Upper lobe of left lung (tissue), 6 donors: ENCODE measurements around the gene NR3C1. TPM values are rescaled to one million over a fixed set of nuclear protein-coding genes. Genes with fewer than 3 reads are reported as not detected.
A peak's percentile ranks its signal among the peaks of the same experiment; 100 is the strongest.

Experiments
- ATAC-seq, 2 donors: fragments of 200-7000 bp; cut with Tn5 transposase; one replicate each; pipeline ENCODE4 v1.9.1; 2022; ENCODE audit warnings: mild to moderate bottlenecking in 2 of 2, moderate library complexity in 2 of 2; ENCODE audit not compliant: low FRiP score in 2 of 2
- DNase-seq, 2 donors: peaks; one replicate each; pipeline ENCODE4 v3.0.0-alpha.2; 2019 to 2020
- H3K27ac ChIP-seq, 4 donors: fragments of 200-600 bp; sonication (generic); one replicate each; pipeline ENCODE4 v1.5.1; 2016 to 2019
- H3K27me3 ChIP-seq, 4 donors: fragments of 200-600 bp; sonication (generic); one replicate each; pipeline ENCODE4 v1.5.1; 2017 to 2019
- H3K36me3 ChIP-seq, 4 donors: fragments of 200-600 bp; sonication (generic); one replicate each; pipeline ENCODE4 v1.5.1; 2016 to 2019
- H3K4me1 ChIP-seq, 4 donors: fragments of 200-600 bp; sonication (generic); one replicate each; pipeline ENCODE4 v1.5.1; 2018 to 2019
- H3K4me3 ChIP-seq, 4 donors: fragments of 200-600 bp; sonication (generic); one replicate each; pipeline ENCODE4 v1.5.1; 2017 to 2019; ENCODE audit warnings: mild to moderate bottlenecking in 2 of 4, moderate library complexity in 1 of 4
- H3K9me3 ChIP-seq, 4 donors: fragments of 200-600 bp; sonication (generic); one replicate each; pipeline ENCODE4 v1.5.1; 2018 to 2019
- CTCF ChIP-seq, 6 experiments: fragments of 450-650 bp in 4 of 6; fragments of 200-600 bp in 2 of 6; sonication (generic) in 2 of 6; IDR thresholded peaks; one replicate each; pipeline ENCODE4 v1.5.1; 2016 to 2019; ENCODE audit warnings: antibody characterized with exemption in 6 of 6
- EP300 ChIP-seq, 4 donors: sonication (generic); formaldehyde crosslinking; IDR thresholded peaks; one replicate each; pipeline ENCODE4 v1.5.1; 2017; ENCODE audit warnings: antibody characterized with exemption in 4 of 4, control low read depth in 2 of 4
- POLR2A ChIP-seq, 4 donors: fragments of 450-650 bp; IDR thresholded peaks; one replicate each; pipeline ENCODE4 v1.5.1; 2016 to 2017; ENCODE audit warnings: antibody characterized with exemption in 4 of 4, mild to moderate bottlenecking in 2 of 4
- POLR2AphosphoS5 ChIP-seq, 2 donors: sonication (generic); formaldehyde crosslinking; IDR thresholded peaks; one replicate each; pipeline ENCODE4 v1.5.1; 2017; ENCODE audit warnings: antibody characterized with exemption in 2 of 2
- WGBS, 2 donors: methylation state at CpG; one replicate each; pipeline ENCODE4 v1.1.5; 2017 to 2018; 5-methylcytosine and 5-hydroxymethylcytosine counted together
- total RNA-seq, 6 donors: library from RNA; depleted of rRNA in 4 of 6; stranded (reverse); fragments of >200 nt in 4 of 6; gene quantifications; one replicate each; pipeline versions ENCODE4 v1.1.0 to v1.2.1, GENCODE V29; 2016 to 2021
- donor health status: DM: no; HTN: no; CAD: no; lungs with moderate emphysema.
- donor health status: DM: no; HTN: yes; CAD: no; lungs with severe emphysema.

NR3C1 gene
- total RNA-seq, 6 donors from 2014 or later = 44.5 to 101 (median 72.7) TPM

- no peak for DNase-seq
- no peak for ATAC-seq
- Histone ChIP-seq H3K36me3 (no peaks in the 10 kb centered on the region), H3K9me3 (no peaks in the 10 kb centered on the region), H3K4me3 (no peak overlapping the region), H3K4me1 (peaks cover 0 to 17% (median 5%) of the 10 kb centered on the region in 4 donors), H3K27ac (no peak overlapping the region), H3K27me3 (no peaks in the 10 kb centered on the region)
- TF ChIP-seq POLR2AphosphoS5 (IDR thresholded peaks at IDR 0.05) (no peak), EP300 (IDR thresholded peaks at IDR 0.05) (no peak), POLR2A (IDR thresholded peaks at IDR 0.05) (no peak), CTCF (IDR thresholded peaks at IDR 0.05) (no peak)
- 90 to 91% methylated on average over 7 of the region's 7 CpGs for WGBS, 2 donors
Measured at GRCh38 chr5:143432658-143433239, 29.3 kb upstream of the NR3C1 start.

- no peak overlapping the region for H3K4me3 ChIP-seq
- peaks cover 0 to 17% (median 5%) of the 10 kb centered on the region in 4 donors for H3K4me1 ChIP-seq
- H3K9me3 ChIP-seq = no peaks in the 10 kb centered on the region
- DNase-seq (no peak), ATAC-seq (no peak)
- H3K36me3 ChIP-seq = no peaks in the 10 kb centered on the region
- no peaks in the 10 kb centered on the region for H3K27me3 ChIP-seq
- H3K27ac ChIP-seq = no peak overlapping the region
- WGBS, 2 donors = 91 to 98% methylated on average over 2 of the region's 2 CpGs
- TF ChIP-seq EP300 (IDR thresholded peaks at IDR 0.05) = no peak
- TF ChIP-seq POLR2A (IDR thresholded peaks at IDR 0.05) = no peak
- TF ChIP-seq POLR2AphosphoS5 (IDR thresholded peaks at IDR 0.05) = no peak
- TF ChIP-seq CTCF (IDR thresholded peaks at IDR 0.05) = no peak
Measured at GRCh38 chr5:143431789-143432188, 28.3 kb upstream of the NR3C1 start.

DNA sequence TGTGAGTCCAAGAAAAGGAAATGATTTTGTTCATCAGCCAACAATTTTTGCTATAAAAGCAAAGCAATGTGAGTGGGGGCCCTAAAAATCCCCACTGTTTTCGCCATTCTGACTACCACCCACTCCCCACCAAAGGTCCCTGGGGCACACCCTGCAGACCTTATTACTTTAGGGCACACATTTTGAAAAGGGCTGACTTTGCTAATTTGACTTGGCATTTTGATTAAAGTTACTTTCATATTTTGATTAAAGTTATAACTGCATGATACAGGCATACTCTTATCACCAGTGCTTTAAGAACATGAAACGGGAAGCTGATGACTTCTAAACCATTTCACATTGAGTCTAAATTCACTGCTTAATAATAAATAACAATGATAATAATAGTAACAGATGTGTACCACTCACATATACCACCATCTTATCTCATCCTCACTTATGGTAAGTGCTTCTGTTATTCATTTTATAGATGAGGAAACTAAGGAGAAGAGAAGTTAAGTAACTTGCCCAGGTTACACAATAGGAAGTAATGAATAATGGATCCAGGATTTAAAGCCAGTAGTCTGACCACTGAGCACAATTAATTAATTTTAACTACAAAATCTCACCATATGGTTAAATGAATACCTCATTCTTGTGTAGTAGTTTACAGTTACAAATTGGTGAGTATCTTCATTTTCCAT, 25.4 kb upstream of the NR3C1 start:
- H3K36me3 ChIP-seq = no peaks in the 10 kb centered on the region

GRCh38 chr5:143428155-143428554, 24.7 kb upstream of the NR3C1 start:
- DNase-seq = no peak
- Histone ChIP-seq H3K9me3 (no peaks in the 10 kb centered on the region), H3K27me3 (no peaks in the 10 kb centered on the region), H3K4me3 (no peak overlapping the region), H3K36me3 (no peaks in the 10 kb centered on the region), H3K27ac (peak overlapping the region in 1 of 4 donors; percentile 22), H3K4me1 (no peaks in the 10 kb centered on the region)
- WGBS, 2 donors = 72 to 76% methylated on average over 1 of the region's 1 CpG
- peak in 1 of 2 donors; percentile 57 for ATAC-seq
- TF ChIP-seq CTCF (IDR thresholded peaks at IDR 0.05) (no peak), EP300 (IDR thresholded peaks at IDR 0.05) (no peak), POLR2AphosphoS5 (IDR thresholded peaks at IDR 0.05) (no peak), POLR2A (IDR thresholded peaks at IDR 0.05) (no peak)

More for the DNA sequence above, 25.4 kb upstream of the NR3C1 start:
- WGBS, 2 donors = 79 to 89% methylated on average over 2 of the region's 2 CpGs
- Histone ChIP-seq H3K4me3 (no peak overlapping the region), H3K4me1 (no peaks in the 10 kb centered on the region), H3K27ac (peak overlapping the region in 1 of 4 donors; percentile 22), H3K27me3 (no peaks in the 10 kb centered on the region), H3K9me3 (no peaks in the 10 kb centered on the region)
- no peak for DNase-seq
- peak in 1 of 2 donors; percentile 45 for ATAC-seq
- no peak for TF ChIP-seq EP300 (IDR thresholded peaks at IDR 0.05)
- TF ChIP-seq POLR2A (IDR thresholded peaks at IDR 0.05) = no peak
- no peak for TF ChIP-seq CTCF (IDR thresholded peaks at IDR 0.05)
- TF ChIP-seq POLR2AphosphoS5 (IDR thresholded peaks at IDR 0.05) = no peak
